Liver (tissue), 9 donors: Measurements from ENCODE around the gene TYRP1. TPM values are rescaled to one million over a fixed set of nuclear protein-coding genes. Genes with fewer than 3 reads are reported as not detected.

Experiments
- DNase-seq: peaks from one replicate; pipeline ENCODE4 v3.0.0-alpha.2; 2017; ENCODE audit warnings: low spot score
- H3K27ac ChIP-seq, 2 donors: one replicate each; pipeline ENCODE4 v1.7.0; 2013; ENCODE audit warnings: inconsistent platforms in 2 of 2, low read length in 2 of 2, control low read depth in 1 of 2, low read depth in 1 of 2, mild to moderate bottlenecking in 1 of 2
- H3K27me3 ChIP-seq, 4 donors: one replicate each; pipeline versions ENCODE4 v1.6.1 to v1.7.0; 2013; ENCODE audit warnings: low read length in 3 of 4, inconsistent platforms in 1 of 4, mild to moderate bottlenecking in 1 of 4, moderate library complexity in 1 of 4; ENCODE audit not compliant: control insufficient read depth in 4 of 4, insufficient read depth in 4 of 4
- H3K36me3 ChIP-seq, 4 donors: one replicate each; pipeline versions ENCODE4 v1.6.1 to v1.7.0; 2013; ENCODE audit warnings: low read length in 3 of 4, mild to moderate bottlenecking in 3 of 4, low read depth in 1 of 4, moderate library complexity in 1 of 4; ENCODE audit not compliant: control insufficient read depth in 4 of 4, insufficient read depth in 3 of 4
- H3K4me1 ChIP-seq, 4 donors: one replicate each; pipeline versions ENCODE4 v1.6.1 to v1.7.0; 2013; ENCODE audit warnings: low read length in 3 of 4, mild to moderate bottlenecking in 3 of 4, moderate library complexity in 1 of 4; ENCODE audit not compliant: control insufficient read depth in 4 of 4, insufficient read depth in 4 of 4
- H3K4me3 ChIP-seq, 3 donors: one replicate each; pipeline versions ENCODE4 v1.6.1 to v1.7.0; 2013; ENCODE audit warnings: low read length in 3 of 3, control low read depth in 1 of 3, low read depth in 1 of 3, mild to moderate bottlenecking in 1 of 3
- H3K9ac ChIP-seq, 2 donors: one replicate each; pipeline ENCODE4 v1.7.0; 2013; ENCODE audit warnings: low read length in 2 of 2, mild to moderate bottlenecking in 2 of 2, moderate library complexity in 2 of 2, control low read depth in 1 of 2, low read depth in 1 of 2
- H3K9me3 ChIP-seq, 4 donors: one replicate each; pipeline versions ENCODE4 v1.6.1 to v1.7.0; 2013; ENCODE audit warnings: low read length in 3 of 4; ENCODE audit not compliant: control insufficient read depth in 4 of 4
- ATF3 ChIP-seq: IDR thresholded peaks from 2 replicates; pipeline ENCODE4 v1.6.1; 2016; ENCODE audit warnings: antibody characterized with exemption
- CTCF ChIP-seq: fragments of 150-350 bp; IDR thresholded peaks from 2 replicates; pipeline ENCODE4 v1.5.1; 2017; ENCODE audit warnings: improper control_type of control experiment, low read depth, low read length; ENCODE audit not compliant: missing input control
- EGR1 ChIP-seq, 2 donors: IDR thresholded peaks; 2 replicates each; pipeline ENCODE4 v1.6.1; 2016 to 2018; ENCODE audit warnings: antibody characterized with exemption in 2 of 2, low read depth in 2 of 2
- GABPA ChIP-seq, 2 donors: IDR thresholded peaks in 1 of 2; conservative IDR thresholded peaks in 1 of 2; 2 replicates each; pipeline ENCODE4 v1.6.1; 2016; ENCODE audit warnings: antibody characterized with exemption in 2 of 2, mild to moderate bottlenecking in 1 of 2, moderate library complexity in 1 of 2
- HNF4A ChIP-seq, 2 donors: conservative IDR thresholded peaks; 2 replicates each; pipeline ENCODE4 v1.6.1; 2016; ENCODE audit warnings: antibody characterized with exemption in 2 of 2, mild to moderate bottlenecking in 2 of 2
- HNF4G ChIP-seq: IDR thresholded peaks from 2 replicates; pipeline ENCODE4 v1.6.1; 2016; ENCODE audit warnings: antibody characterized with exemption
- JUND ChIP-seq, 2 donors: IDR thresholded peaks; 2 replicates each; pipeline ENCODE4 v1.6.1; 2016; ENCODE audit warnings: antibody characterized with exemption in 2 of 2
- MAX ChIP-seq: IDR thresholded peaks from 2 replicates; pipeline ENCODE4 v1.6.1; 2016; ENCODE audit warnings: antibody characterized with exemption
- NR2F2 ChIP-seq: IDR thresholded peaks from 2 replicates; pipeline ENCODE4 v1.6.1; 2016; ENCODE audit warnings: antibody characterized with exemption
- RAD21 ChIP-seq, 2 donors: IDR thresholded peaks; 2 replicates each; pipeline ENCODE4 v1.6.1; 2016; ENCODE audit warnings: antibody characterized with exemption in 2 of 2, mild to moderate bottlenecking in 2 of 2
- REST ChIP-seq: IDR thresholded peaks from 2 replicates; pipeline ENCODE4 v1.6.1; 2016; ENCODE audit warnings: antibody characterized with exemption, mild to moderate bottlenecking
- RXRA ChIP-seq, 2 donors: IDR thresholded peaks; 2 replicates each; pipeline ENCODE4 v1.6.1; 2017 to 2018; ENCODE audit warnings: antibody characterized with exemption in 2 of 2, mild to moderate bottlenecking in 1 of 2
- YY1 ChIP-seq: IDR thresholded peaks from 2 replicates; pipeline ENCODE4 v1.6.1; 2016; ENCODE audit warnings: antibody characterized with exemption, mild to moderate bottlenecking
- WGBS: extraction: QIAGEN DNeasy Blood & Tissue Kit; methylation state at CpG from one replicate; pipeline ENCODE4 v1.1.7; 2013; 5-methylcytosine and 5-hydroxymethylcytosine counted together
- polyA plus RNA-seq, 2 donors: library from polyadenylated mRNA; stranded (reverse) in 1 of 2; unstranded in 1 of 2; fragments of 200-250 nt in 1 of 2; fragments of >200 nt in 1 of 2; fragmentation: Nextera tagmentation in 1 of 2; extraction: Ambion mirVana in 1 of 2; gene quantifications; one replicate each; pipeline versions ENCODE4 v1.2.1 to v1.2.3, GENCODE V29; 2013 to 2015
- total RNA-seq, 2 donors: library from RNA; depleted of rRNA; stranded (reverse); fragments of >200 nt; gene quantifications; one replicate each; pipeline ENCODE4 v1.2.3, GENCODE V29; 2014
- donor health status: healthy.
- donor health status: healthy.
- donor health status: healthy.
- donor health status: healthy.
- donor health status: healthy.

Gene TYRP1
- total and polyA plus RNA-seq, 4 donors = 0.17 TPM; not detected in 3

DNA sequence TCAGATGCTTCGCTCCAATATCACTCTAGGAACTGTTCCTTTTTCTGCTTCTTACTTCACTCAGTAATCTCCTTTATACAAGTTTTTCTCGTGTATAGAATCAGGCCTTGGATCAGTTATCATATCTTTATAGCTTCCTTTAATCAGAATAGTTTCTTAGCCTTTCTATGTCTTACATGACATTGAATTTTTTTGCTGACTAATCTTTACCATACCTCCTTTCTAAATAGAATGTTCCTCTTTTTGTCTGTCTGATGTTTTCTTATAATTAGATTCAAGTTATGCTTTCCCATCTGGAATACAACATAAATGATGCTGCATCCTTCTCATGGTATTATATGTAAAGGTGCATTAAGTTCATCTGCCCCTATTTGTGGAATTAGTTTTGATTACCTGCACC, 40.2 kb upstream of the TYRP1 start (continued):
- TF ChIP-seq REST = no peak

DNA sequence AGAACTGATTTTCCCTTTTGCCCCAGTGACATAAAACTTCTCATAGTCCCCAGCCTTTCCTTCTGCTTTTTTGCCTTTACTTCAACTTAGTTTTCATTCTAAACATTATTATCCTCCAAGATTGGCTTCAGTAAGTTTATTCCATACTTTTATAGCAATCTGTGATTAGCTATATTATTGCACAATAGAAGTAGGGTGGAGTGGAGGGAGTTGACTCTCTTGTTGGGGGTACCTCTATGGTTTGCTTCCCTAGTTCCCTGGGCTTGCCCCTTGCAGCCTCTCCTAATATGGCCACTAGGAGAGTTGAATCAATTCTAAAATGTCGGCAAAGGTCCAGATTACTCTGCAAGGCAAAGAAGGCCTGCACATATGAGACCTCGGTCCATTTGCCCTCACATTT, 36.4 kb upstream of the TYRP1 start:
- WGBS = 89% methylated on average over 2 of the region's 2 CpGs
- Histone ChIP-seq H3K4me3 (no peak overlapping the region), H3K9ac (no peak overlapping the region), H3K9me3 (peaks cover 0 to 4% (median 0%) of the 10 kb centered on the region in 4 donors), H3K27me3 (no peaks in the 10 kb centered on the region), H3K36me3 (no peaks in the 10 kb centered on the region), H3K27ac (no peak overlapping the region), H3K4me1 (no peaks in the 10 kb centered on the region)
- TF ChIP-seq RXRA (IDR thresholded peaks at IDR 0.05) (no peak), JUND (IDR thresholded peaks at IDR 0.05) (no peak), CTCF (no peak), HNF4G (no peak)
- no peak for DNase-seq

GRCh38 chr9:12657233-12657632, 36.0 kb upstream of the TYRP1 start:
- Histone ChIP-seq H3K4me3 (no peak overlapping the region), H3K9ac (no peak overlapping the region), H3K36me3 (no peaks in the 10 kb centered on the region), H3K4me1 (no peaks in the 10 kb centered on the region), H3K27me3 (no peaks in the 10 kb centered on the region), H3K9me3 (peaks cover 0 to 4% (median 0%) of the 10 kb centered on the region in 4 donors), H3K27ac (no peak overlapping the region)
- TF ChIP-seq HNF4G = no peak
- TF ChIP-seq YY1 = no peak
- no peak for TF ChIP-seq JUND (IDR thresholded peaks at IDR 0.05)
- TF ChIP-seq MAX = no peak
- no peak for TF ChIP-seq EGR1 (IDR thresholded peaks at IDR 0.05; ENCODE audit: low read depth in 2 of 2)
- TF ChIP-seq GABPA (IDR thresholded peaks at IDR 0.05 in 1 of 2, conservative IDR thresholded peaks at IDR 0.05 in 1 of 2) = no peak
- TF ChIP-seq NR2F2 = no peak
- TF ChIP-seq ATF3 = no peak
- TF ChIP-seq RAD21 (IDR thresholded peaks at IDR 0.05) = no peak
- TF ChIP-seq HNF4A (conservative IDR thresholded peaks at IDR 0.05) = no peak
- TF ChIP-seq RXRA (IDR thresholded peaks at IDR 0.05) = no peak
- no peak for TF ChIP-seq REST
- DNase-seq = no peak
- WGBS = 64% methylated on average over 2 of the region's 2 CpGs
